ENCODE results near the gene ZNF536. TPM values are rescaled to one million over a fixed set of nuclear protein-coding genes. Genes with fewer than 3 reads are reported as not detected.

The ZNF536 gene
- total RNA-seq, 4 donors from 2014 or later, result 0.51 to 1.0 (median 0.77) TPM

GRCh38 chr19:30374865-30375552, 2.8 kb downstream of the ZNF536 start:
- peak in 1 of 2 donors; percentile 79 for DNase-seq (ENCODE audit: low spot score in 2 of 2)
- intact Hi-C loops (cut with DNase I; ENCODE audit: low total_unique reads), result no loop called here
- no peak overlapping the region for H3K4me3 ChIP-seq (ENCODE audit: low read depth, poor library complexity, severe bottlenecking)
- WGBS, 2 donors, result 1 to 2% methylated on average over 15 to 51 of the region's 85 CpGs
- no peak for TF ChIP-seq POLR2A (IDR thresholded peaks at IDR 0.05)
- TF ChIP-seq, protein P1, sequence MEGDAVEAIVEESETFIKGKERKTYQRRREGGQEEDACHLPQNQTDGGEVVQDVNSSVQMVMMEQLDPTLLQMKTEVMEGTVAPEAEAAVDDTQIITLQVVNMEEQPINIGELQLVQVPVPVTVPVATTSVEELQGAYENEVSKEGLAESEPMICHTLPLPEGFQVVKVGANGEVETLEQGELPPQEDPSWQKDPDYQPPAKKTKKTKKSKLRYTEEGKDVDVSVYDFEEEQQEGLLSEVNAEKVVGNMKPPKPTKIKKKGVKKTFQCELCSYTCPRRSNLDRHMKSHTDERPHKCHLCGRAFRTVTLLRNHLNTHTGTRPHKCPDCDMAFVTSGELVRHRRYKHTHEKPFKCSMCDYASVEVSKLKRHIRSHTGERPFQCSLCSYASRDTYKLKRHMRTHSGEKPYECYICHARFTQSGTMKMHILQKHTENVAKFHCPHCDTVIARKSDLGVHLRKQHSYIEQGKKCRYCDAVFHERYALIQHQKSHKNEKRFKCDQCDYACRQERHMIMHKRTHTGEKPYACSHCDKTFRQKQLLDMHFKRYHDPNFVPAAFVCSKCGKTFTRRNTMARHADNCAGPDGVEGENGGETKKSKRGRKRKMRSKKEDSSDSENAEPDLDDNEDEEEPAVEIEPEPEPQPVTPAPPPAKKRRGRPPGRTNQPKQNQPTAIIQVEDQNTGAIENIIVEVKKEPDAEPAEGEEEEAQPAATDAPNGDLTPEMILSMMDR (IDR thresholded peaks at IDR 0.05), result no peak

DNA sequence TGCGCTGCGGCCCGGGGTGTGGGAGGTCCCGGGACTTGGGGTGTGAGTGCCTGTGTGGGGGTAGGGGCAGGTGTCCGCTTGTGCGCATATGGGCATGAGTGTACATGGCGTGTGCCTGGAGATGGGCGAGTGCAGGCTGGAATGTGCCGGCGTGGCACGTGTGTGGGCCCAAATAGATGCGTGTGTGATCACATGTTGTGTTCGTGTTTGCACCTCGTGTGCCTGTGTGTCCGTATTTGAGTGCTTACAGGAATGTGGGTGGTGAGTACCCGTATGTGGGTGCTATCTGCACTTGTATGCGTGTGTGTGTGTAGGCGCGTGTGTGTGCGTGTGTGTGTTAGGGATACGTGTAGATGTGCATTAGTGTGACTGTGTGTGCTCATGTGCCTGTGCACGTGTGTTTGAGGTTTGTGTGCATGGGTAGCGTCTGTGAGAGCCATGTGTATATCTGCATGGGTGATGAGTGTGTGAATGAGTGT, 3.4 kb downstream of the ZNF536 start:
- no peak for TF ChIP-seq POLR2A (IDR thresholded peaks at IDR 0.05)
- TF ChIP-seq, protein P1 (IDR thresholded peaks at IDR 0.05), result no peak
- DNase-seq (ENCODE audit: low spot score in 2 of 2), result peak in 1 of 2 donors; percentile 39
- WGBS, 2 donors, result 62 to 67% methylated on average over 19 of the region's 23 CpGs
- intact Hi-C loops (cut with DNase I; ENCODE audit: low total_unique reads), result no loop called here
- H3K4me3 ChIP-seq (ENCODE audit: low read depth, poor library complexity, severe bottlenecking), result no peak overlapping the region

- intact Hi-C loops (cut with DNase I; ENCODE audit: low total_unique reads), result no loop called here
- WGBS, 2 donors, result 81 to 87% methylated on average over 4 of the region's 4 CpGs
These were observed 4.1 kb downstream of the ZNF536 start for GRCh38 chr19:30376272-30376671.

DNA sequence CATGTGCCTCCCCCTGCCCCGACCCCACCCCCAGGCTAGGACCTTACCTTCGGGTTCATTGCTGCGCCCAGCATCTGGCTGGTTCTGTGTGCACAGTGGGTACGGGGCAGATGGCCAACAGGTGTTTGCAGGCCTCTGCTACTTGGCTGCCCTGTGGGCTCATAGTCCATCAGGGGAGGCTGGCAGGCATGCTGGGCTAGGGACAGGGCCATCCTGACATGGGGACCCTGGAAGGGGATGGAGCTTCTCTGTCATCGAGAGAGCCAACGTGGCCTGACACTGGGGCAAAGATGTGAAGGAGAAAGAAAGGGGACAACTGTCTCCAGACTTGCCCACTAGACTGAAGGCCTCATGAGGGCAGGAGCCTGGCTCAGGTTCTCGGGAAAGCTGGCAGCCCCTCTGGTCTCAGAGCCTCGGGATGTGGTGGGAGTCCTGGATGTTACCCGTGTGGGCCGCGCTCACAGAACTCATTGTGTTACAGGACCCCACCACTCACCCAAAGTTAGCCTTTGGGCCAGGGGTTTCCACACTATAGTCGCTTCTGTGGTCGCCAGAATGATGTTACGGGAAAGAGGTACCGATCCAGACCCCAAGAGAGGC, 4.7 kb downstream of the ZNF536 start:
- peak in 1 of 2 donors; percentile 62 for DNase-seq (ENCODE audit: low spot score in 2 of 2)
- intact Hi-C loops (cut with DNase I; ENCODE audit: low total_unique reads), result no loop called here
- no peak overlapping the region for H3K4me3 ChIP-seq (ENCODE audit: low read depth, poor library complexity, severe bottlenecking)
- 91 to 93% methylated on average over 15 of the region's 15 CpGs for WGBS, 2 donors
- TF ChIP-seq, protein P1 (IDR thresholded peaks at IDR 0.05), result no peak
- TF ChIP-seq POLR2A (IDR thresholded peaks at IDR 0.05), result no peak

More at GRCh38 chr19:30376272-30376671, 4.1 kb downstream of the ZNF536 start:
- TF ChIP-seq, protein P1 (IDR thresholded peaks at IDR 0.05), result no peak
- TF ChIP-seq POLR2A (IDR thresholded peaks at IDR 0.05), result no peak
- no peak overlapping the region for H3K4me3 ChIP-seq (ENCODE audit: low read depth, poor library complexity, severe bottlenecking)
- peak in 1 of 2 donors; percentile 76 for DNase-seq (ENCODE audit: low spot score in 2 of 2)

GRCh38 chr19:30378701-30379100, 6.5 kb downstream of the ZNF536 start:
- intact Hi-C loops (cut with DNase I; ENCODE audit: low total_unique reads), result no loop called here
- WGBS, 2 donors, result 74 to 85% methylated on average over 4 of the region's 4 CpGs
- H3K4me3 ChIP-seq (ENCODE audit: low read depth, poor library complexity, severe bottlenecking), result no peak overlapping the region
- TF ChIP-seq POLR2A (IDR thresholded peaks at IDR 0.05), result no peak
- TF ChIP-seq, protein P1 (IDR thresholded peaks at IDR 0.05), result no peak
- peak in 1 of 2 donors; percentile 65 for DNase-seq (ENCODE audit: low spot score in 2 of 2)
